GM13977 (cell line): ENCODE measurements around the gene SETBP1.

Source experiments
- DNase-seq: peaks from one replicate; pipeline ENCODE4 v3.0.0; 2012; ENCODE audit warnings: low spot score
- in situ Hi-C: fragments of 300-500 bp; cut with MboI; formaldehyde crosslinking; loops from one replicate; pipeline ENCODE4 v1.12.0; 2022; ENCODE audit warnings: low sequenced_read_pairs, low pct_unique_long_range_greater_than_20kb, mixed read lengths, inconsistent platforms; ENCODE audit not compliant: unreplicated experiment
- TF ChIP-seq, protein P1 (sequence below): IDR thresholded peaks from 2 replicates; pipeline ENCODE4 v1.5.1; 2012; ENCODE audit warnings: mild to moderate bottlenecking, control low read depth; ENCODE audit not compliant: insufficient read depth; ENCODE audit errors: extremely low read depth, missing control alignments

Gene SETBP1

DNA sequence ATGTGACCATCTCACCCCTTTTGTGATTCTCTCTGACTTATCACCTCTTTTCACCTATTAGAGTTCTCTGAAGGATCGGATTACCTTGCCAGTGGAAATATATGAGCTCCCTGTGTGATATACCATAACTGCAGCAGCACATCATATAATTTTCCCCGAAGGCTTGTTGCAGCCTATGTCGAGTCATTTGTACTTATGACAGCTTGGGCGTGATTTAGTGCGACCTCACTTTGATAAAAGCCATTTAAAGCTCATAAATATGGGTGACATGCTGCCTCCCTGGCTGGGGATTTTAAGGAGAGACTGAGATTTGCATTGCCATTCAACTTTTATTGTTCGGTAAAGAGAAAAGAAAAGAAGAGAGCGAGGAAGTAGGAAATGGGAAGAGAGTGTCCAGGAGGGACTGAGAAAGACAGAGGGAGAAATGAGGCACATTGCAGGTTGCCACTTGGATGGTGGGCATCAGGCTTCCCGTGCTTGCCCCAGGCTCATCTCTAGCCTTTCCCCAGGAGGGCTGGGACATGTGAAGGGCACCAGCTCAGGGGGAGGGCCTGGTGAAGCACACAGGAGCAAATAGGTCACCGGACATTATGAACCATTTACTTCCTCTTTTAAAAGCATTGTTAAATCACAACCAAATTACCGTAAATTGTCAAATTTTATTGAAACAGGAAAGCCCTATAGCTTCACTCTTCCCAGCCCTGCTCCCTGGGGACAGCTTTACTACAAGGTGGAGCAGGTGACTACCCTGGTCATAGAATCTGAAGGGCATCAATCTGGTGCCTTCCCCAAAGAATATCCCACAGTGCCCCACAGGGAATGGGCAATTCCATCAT is 161.3 kb downstream of the SETBP1 start:
- in situ Hi-C loops: no loop called here
- DNase-seq: no peak
- TF ChIP-seq, protein P1, sequence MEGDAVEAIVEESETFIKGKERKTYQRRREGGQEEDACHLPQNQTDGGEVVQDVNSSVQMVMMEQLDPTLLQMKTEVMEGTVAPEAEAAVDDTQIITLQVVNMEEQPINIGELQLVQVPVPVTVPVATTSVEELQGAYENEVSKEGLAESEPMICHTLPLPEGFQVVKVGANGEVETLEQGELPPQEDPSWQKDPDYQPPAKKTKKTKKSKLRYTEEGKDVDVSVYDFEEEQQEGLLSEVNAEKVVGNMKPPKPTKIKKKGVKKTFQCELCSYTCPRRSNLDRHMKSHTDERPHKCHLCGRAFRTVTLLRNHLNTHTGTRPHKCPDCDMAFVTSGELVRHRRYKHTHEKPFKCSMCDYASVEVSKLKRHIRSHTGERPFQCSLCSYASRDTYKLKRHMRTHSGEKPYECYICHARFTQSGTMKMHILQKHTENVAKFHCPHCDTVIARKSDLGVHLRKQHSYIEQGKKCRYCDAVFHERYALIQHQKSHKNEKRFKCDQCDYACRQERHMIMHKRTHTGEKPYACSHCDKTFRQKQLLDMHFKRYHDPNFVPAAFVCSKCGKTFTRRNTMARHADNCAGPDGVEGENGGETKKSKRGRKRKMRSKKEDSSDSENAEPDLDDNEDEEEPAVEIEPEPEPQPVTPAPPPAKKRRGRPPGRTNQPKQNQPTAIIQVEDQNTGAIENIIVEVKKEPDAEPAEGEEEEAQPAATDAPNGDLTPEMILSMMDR: no peak

DNA sequence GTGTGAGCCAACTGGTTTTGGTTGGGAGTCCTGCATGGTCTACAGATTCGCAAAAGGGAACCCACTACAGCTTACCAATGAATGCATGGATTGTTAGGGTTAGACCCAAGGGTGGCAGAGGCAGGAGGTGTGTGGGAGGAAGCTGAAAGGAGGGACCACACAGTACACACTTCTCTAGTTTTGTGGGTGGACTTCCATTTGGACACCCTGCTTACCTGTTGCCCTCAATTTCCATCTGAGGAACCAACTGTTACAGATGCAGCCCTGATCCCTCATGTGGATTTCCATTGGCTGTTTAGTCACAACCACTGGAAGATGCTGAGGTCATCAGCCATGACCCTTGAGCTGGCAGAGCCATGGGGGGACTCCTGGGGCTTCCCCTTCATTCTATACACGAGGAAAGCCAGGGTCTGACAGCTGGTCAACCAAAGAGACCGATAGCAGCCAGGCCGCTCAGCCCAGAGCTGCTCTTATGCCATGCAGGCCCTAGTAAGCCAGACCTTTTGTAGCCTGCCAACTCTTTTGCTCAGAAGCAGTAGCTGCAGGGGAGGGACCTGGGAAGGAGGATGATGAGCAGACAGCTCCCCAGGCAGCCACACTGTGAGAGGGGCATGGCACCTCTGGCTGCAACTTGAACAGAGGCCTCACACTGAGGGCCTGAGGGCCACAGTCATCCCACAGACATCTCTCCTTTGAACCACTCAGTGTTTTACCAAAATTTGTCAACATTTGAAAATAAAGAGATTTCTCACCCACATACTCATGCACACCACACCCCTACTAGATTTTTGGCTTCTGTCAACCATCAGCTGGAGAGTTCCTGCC is 162.1 kb downstream of the SETBP1 start:
- in situ Hi-C loops: no loop called here
- DNase-seq: no peak
- TF ChIP-seq, protein P1: no peak

DNA sequence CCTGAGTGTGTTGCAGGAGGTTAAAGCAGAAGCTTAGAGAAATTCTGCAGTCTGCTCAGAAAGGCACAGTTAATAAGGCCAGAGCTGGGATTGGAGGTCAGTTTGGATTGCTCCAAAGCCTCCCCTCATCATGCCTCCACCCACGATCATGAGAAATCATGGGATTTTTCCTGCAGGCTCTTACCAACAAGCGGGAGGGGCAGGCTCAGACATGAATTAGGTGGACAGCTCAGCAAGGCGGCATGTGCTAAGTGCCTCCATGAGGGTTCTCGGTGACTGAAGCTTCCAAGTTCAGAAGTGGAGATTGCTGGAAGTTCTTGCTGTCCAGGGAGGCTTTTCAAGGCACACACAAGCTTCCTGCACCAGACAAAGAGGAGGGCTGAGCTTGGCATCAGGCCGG is 163.8 kb downstream of the SETBP1 start:
- no peak for DNase-seq
- TF ChIP-seq, protein P1: no peak
- in situ Hi-C loops: no loop called here

DNA sequence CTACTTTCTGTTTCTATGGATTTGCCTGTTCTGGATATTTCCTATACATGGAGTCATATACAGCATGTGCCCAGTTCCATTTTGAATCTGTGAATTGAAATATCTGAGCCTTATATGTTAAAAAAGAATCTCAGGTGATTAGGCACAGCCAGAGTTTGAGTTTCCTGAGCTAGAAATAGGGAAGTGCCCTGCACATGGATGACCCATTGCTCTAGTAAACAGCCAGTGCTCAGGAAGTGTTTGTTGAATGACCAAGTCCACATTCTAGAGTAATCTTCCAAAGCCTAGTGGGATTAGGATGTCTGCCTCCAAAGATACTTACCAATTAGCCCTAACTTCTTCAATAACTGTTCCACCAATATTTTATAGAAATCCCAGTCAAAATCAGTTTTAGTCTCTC is 165.8 kb downstream of the SETBP1 start:
- TF ChIP-seq, protein P1: no peak
- in situ Hi-C loops: no loop called here
- no peak for DNase-seq

DNA sequence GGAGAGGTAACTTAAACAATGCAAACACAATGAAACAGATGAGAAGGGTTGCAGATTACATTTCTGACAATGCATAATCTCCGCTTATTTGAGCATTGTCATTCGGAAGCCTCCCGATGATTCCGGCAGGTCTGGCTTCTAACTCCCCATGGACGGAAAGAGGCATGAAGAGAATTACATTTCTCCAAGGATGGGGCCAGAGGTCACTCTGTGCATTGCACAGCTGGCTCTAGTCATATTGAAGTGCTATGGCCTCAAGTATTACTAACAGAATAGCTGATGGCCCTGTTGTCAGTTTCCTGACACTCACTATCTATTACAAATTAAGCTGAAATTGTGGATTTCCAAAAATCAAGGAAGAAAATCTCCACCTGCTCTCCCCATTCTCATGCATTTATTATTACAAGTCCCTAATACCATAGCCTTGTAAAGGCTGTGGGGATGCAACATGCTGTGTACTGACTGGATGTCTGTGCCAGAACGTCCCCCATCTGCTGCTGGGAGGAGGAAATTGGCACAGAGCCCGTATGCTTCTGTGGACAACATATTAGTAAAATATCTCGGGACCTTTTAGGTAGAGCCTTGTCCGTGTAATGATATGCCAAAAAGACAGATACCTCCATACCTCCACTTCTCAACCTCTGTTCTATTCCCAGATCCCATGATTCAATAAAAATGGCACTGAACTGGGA is 168.1 kb downstream of the SETBP1 start:
- TF ChIP-seq, protein P1: no peak
- DNase-seq: no peak
- in situ Hi-C loops: no loop called here

DNA sequence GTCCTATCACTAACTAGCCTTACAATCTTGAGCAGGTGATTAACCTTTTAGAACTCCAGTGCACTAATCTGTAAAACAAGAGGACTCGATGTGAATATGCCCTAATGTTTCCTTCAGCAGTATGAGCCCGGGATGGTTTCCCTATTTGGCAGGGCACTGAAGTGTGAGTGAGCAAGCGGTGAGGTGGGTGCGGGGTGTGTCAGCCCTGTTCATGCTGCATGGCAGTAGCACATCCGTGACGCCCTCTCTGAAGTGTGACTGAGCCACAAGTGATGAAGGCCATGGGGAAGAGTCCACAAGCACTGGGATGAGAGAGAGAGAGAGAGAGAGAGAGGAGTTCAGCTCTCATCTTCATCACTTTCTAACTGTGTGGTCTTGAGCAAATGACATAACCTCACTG is 168.7 kb downstream of the SETBP1 start:
- DNase-seq: no peak
- in situ Hi-C loops: no loop called here
- TF ChIP-seq, protein P1: no peak
